ENCODE results near the gene CCDC187. TPM values are rescaled to one million over a fixed set of nuclear protein-coding genes. Genes with fewer than 3 reads are reported as not detected.
"Not testable (repeated sequence)": the region's sequence is repeated elsewhere in the genome, so short reads cannot be mapped to it uniquely, and the experiment has no call there.

The CCDC187 gene
- total RNA-seq, 2 donors from 2014 or later = 0.30 to 0.48 TPM

GRCh38 chr9:136270173-136270705 is 33.7 kb downstream of the CCDC187 start:
- intact Hi-C loops (cut with DNase I) = no loop called here
- DNase-seq = no peak
- Histone ChIP-seq H3K27ac (no peak overlapping the region), H3K4me3 (no peak overlapping the region), H3K36me3 (no peaks in the 10 kb centered on the region), H3K27me3 (no peaks in the 10 kb centered on the region), H3K9me3 (no peaks in the 10 kb centered on the region), H3K4me1 (no peaks in the 10 kb centered on the region), H3K9ac (ENCODE audit: low read depth in 2 of 2, low read length in 2 of 2) (no peak overlapping the region)
- TF ChIP-seq CTCF (IDR thresholded peaks at IDR 0.05) = no peak

- no peak for DNase-seq
- no peak overlapping the region for H3K9ac ChIP-seq (ENCODE audit: low read depth in 2 of 2, low read length in 2 of 2)
Observed at GRCh38 chr9:136268735-136269134, 35.2 kb downstream of the CCDC187 start.

GRCh38 chr9:136268318-136268717 is 35.6 kb downstream of the CCDC187 start:
- H3K27ac ChIP-seq = no peak overlapping the region
- no peaks in the 10 kb centered on the region for H3K27me3 ChIP-seq
- DNase-seq = no peak
- no peaks in the 10 kb centered on the region for H3K9me3 ChIP-seq
- intact Hi-C loops (cut with DNase I) = no loop called here
- H3K4me3 ChIP-seq = no peak overlapping the region
- H3K36me3 ChIP-seq = no peaks in the 10 kb centered on the region
- H3K9ac ChIP-seq (ENCODE audit: low read depth in 2 of 2, low read length in 2 of 2) = no peak overlapping the region
- no peaks in the 10 kb centered on the region for H3K4me1 ChIP-seq
- no peak for TF ChIP-seq CTCF (IDR thresholded peaks at IDR 0.05)

More at GRCh38 chr9:136268735-136269134, 35.2 kb downstream of the CCDC187 start:
- intact Hi-C loops (cut with DNase I) = no loop called here
- no peaks in the 10 kb centered on the region for H3K4me1 ChIP-seq
- H3K27me3 ChIP-seq = no peaks in the 10 kb centered on the region
- no peak overlapping the region for H3K27ac ChIP-seq
- no peaks in the 10 kb centered on the region for H3K9me3 ChIP-seq
- TF ChIP-seq CTCF (IDR thresholded peaks at IDR 0.05) = no peak
- H3K4me3 ChIP-seq = no peak overlapping the region
- H3K36me3 ChIP-seq = no peaks in the 10 kb centered on the region

GRCh38 chr9:136267261-136268111 is 36.4 kb downstream of the CCDC187 start:
- Histone ChIP-seq H3K9ac (ENCODE audit: low read depth in 2 of 2, low read length in 2 of 2) (peak overlapping the region in 1 of 2 donors; percentile 73), H3K27ac (no peak overlapping the region), H3K27me3 (no peaks in the 10 kb centered on the region), H3K9me3 (no peaks in the 10 kb centered on the region), H3K36me3 (no peaks in the 10 kb centered on the region), H3K4me3 (peak overlapping the region; percentile 51), H3K4me1 (no peaks in the 10 kb centered on the region)
- peak; percentile 82 for DNase-seq
- intact Hi-C loops (cut with DNase I) = no loop called here
- TF ChIP-seq CTCF (IDR thresholded peaks at IDR 0.05) = no peak

- H3K4me1 ChIP-seq; DNase-seq; H3K27me3 ChIP-seq; H3K4me3 ChIP-seq; H3K27ac ChIP-seq; H3K36me3 ChIP-seq; H3K9me3 ChIP-seq; H3K9ac ChIP-seq (ENCODE audit: low read depth in 2 of 2, low read length in 2 of 2); intact Hi-C loops (cut with DNase I): not testable (repeated sequence)
Observed at GRCh38 chr9:136266641-136267040, 37.3 kb downstream of the CCDC187 start.

Measured in colonic mucosa (tissue), 4 donors.